ENCODE data around the gene PLEKHM1. TPM values are rescaled to one million over a fixed set of nuclear protein-coding genes. Genes with fewer than 3 reads are reported as not detected.

Gene PLEKHM1
- total RNA-seq, 1 donor = 62.5 TPM

GRCh38 chr17:45408611-45409421 lies 81.7 kb downstream of the PLEKHM1 start:
- Histone ChIP-seq H3K9me3 (ENCODE audit: low read depth, low read length) (no peaks in the 10 kb centered on the region), H3K4me3 (ENCODE audit: low read length) (peak overlapping the region; percentile 98), H3K4me1 (ENCODE audit: insufficient read depth, low read length) (peaks cover 74% of the 10 kb centered on the region), H3K27me3 (ENCODE audit: insufficient read depth, low read length) (no peaks in the 10 kb centered on the region)

GRCh38 chr17:45406107-45406506 lies 84.4 kb downstream of the PLEKHM1 start:
- Histone ChIP-seq H3K27me3 (ENCODE audit: insufficient read depth, low read length) (no peaks in the 10 kb centered on the region), H3K4me3 (ENCODE audit: low read length) (no peak overlapping the region), H3K4me1 (ENCODE audit: insufficient read depth, low read length) (peaks cover 46% of the 10 kb centered on the region), H3K9me3 (ENCODE audit: low read depth, low read length) (no peaks in the 10 kb centered on the region)

GRCh38 chr17:45405250-45406086 lies 85.1 kb downstream of the PLEKHM1 start:
- no peaks in the 10 kb centered on the region for H3K9me3 ChIP-seq (ENCODE audit: low read depth, low read length)
- H3K4me3 ChIP-seq (ENCODE audit: low read length) = no peak overlapping the region
- H3K27me3 ChIP-seq (ENCODE audit: insufficient read depth, low read length) = no peaks in the 10 kb centered on the region
- H3K4me1 ChIP-seq (ENCODE audit: insufficient read depth, low read length) = peaks cover 40% of the 10 kb centered on the region

GRCh38 chr17:45404870-45405249 lies 85.7 kb downstream of the PLEKHM1 start:
- no peak overlapping the region for H3K4me3 ChIP-seq (ENCODE audit: low read length)
- H3K9me3 ChIP-seq (ENCODE audit: low read depth, low read length) = no peaks in the 10 kb centered on the region

GRCh38 chr17:45403906-45404490 lies 86.5 kb downstream of the PLEKHM1 start:
- no peaks in the 10 kb centered on the region for H3K9me3 ChIP-seq (ENCODE audit: low read depth, low read length)
- H3K4me3 ChIP-seq (ENCODE audit: low read length) = no peak overlapping the region
- H3K27me3 ChIP-seq (ENCODE audit: insufficient read depth, low read length) = no peaks in the 10 kb centered on the region
- peaks cover 33% of the 10 kb centered on the region for H3K4me1 ChIP-seq (ENCODE audit: insufficient read depth, low read length)

More at GRCh38 chr17:45404870-45405249, 85.7 kb downstream of the PLEKHM1 start:
- Histone ChIP-seq H3K27me3 (ENCODE audit: insufficient read depth, low read length) (no peaks in the 10 kb centered on the region), H3K4me1 (ENCODE audit: insufficient read depth, low read length) (peaks cover 38% of the 10 kb centered on the region)

- Histone ChIP-seq H3K27me3 (ENCODE audit: insufficient read depth, low read length) (no peaks in the 10 kb centered on the region), H3K4me3 (ENCODE audit: low read length) (no peak overlapping the region), H3K4me1 (ENCODE audit: insufficient read depth, low read length) (peaks cover 22% of the 10 kb centered on the region), H3K9me3 (ENCODE audit: low read depth, low read length) (no peaks in the 10 kb centered on the region)
Measured at GRCh38 chr17:45402916-45403315, 87.6 kb downstream of the PLEKHM1 start.

GRCh38 chr17:45398800-45399199 lies 91.7 kb downstream of the PLEKHM1 start:
- H3K9me3 ChIP-seq (ENCODE audit: low read depth, low read length) = no peaks in the 10 kb centered on the region
- H3K27me3 ChIP-seq (ENCODE audit: insufficient read depth, low read length) = no peaks in the 10 kb centered on the region
- no peak overlapping the region for H3K4me3 ChIP-seq (ENCODE audit: low read length)
- H3K4me1 ChIP-seq (ENCODE audit: insufficient read depth, low read length) = no peaks in the 10 kb centered on the region

GRCh38 chr17:45397796-45398195 lies 92.7 kb downstream of the PLEKHM1 start:
- Histone ChIP-seq H3K27me3 (ENCODE audit: insufficient read depth, low read length) (no peaks in the 10 kb centered on the region), H3K4me3 (ENCODE audit: low read length) (no peak overlapping the region), H3K4me1 (ENCODE audit: insufficient read depth, low read length) (no peaks in the 10 kb centered on the region), H3K9me3 (ENCODE audit: low read depth, low read length) (no peaks in the 10 kb centered on the region)

- Histone ChIP-seq H3K4me1 (ENCODE audit: insufficient read depth, low read length) (no peaks in the 10 kb centered on the region), H3K4me3 (ENCODE audit: low read length) (no peak overlapping the region), H3K9me3 (ENCODE audit: low read depth, low read length) (no peaks in the 10 kb centered on the region), H3K27me3 (ENCODE audit: insufficient read depth, low read length) (no peaks in the 10 kb centered on the region)
Measured at GRCh38 chr17:45396496-45397205, 93.9 kb downstream of the PLEKHM1 start.

- Histone ChIP-seq H3K4me3 (ENCODE audit: low read length) (no peak overlapping the region), H3K4me1 (ENCODE audit: insufficient read depth, low read length) (no peaks in the 10 kb centered on the region), H3K27me3 (ENCODE audit: insufficient read depth, low read length) (no peaks in the 10 kb centered on the region), H3K9me3 (ENCODE audit: low read depth, low read length) (no peaks in the 10 kb centered on the region)
Measured at GRCh38 chr17:45395569-45396415, 94.7 kb downstream of the PLEKHM1 start.

- Histone ChIP-seq H3K4me1 (ENCODE audit: insufficient read depth, low read length) (no peaks in the 10 kb centered on the region), H3K9me3 (ENCODE audit: low read depth, low read length) (no peaks in the 10 kb centered on the region), H3K4me3 (ENCODE audit: low read length) (no peak overlapping the region), H3K27me3 (ENCODE audit: insufficient read depth, low read length) (no peaks in the 10 kb centered on the region)
Measured at GRCh38 chr17:45394913-45395568, 95.5 kb downstream of the PLEKHM1 start.

GRCh38 chr17:45394564-45394912 lies 96.0 kb downstream of the PLEKHM1 start:
- H3K9me3 ChIP-seq (ENCODE audit: low read depth, low read length) = no peaks in the 10 kb centered on the region
- H3K27me3 ChIP-seq (ENCODE audit: insufficient read depth, low read length) = no peaks in the 10 kb centered on the region

GRCh38 chr17:45394091-45394490 lies 96.4 kb downstream of the PLEKHM1 start:
- Histone ChIP-seq H3K9me3 (ENCODE audit: low read depth, low read length) (no peaks in the 10 kb centered on the region), H3K4me1 (ENCODE audit: insufficient read depth, low read length) (no peaks in the 10 kb centered on the region), H3K27me3 (ENCODE audit: insufficient read depth, low read length) (no peaks in the 10 kb centered on the region), H3K4me3 (ENCODE audit: low read length) (no peak overlapping the region)

More at GRCh38 chr17:45394564-45394912, 96.0 kb downstream of the PLEKHM1 start:
- no peak overlapping the region for H3K4me3 ChIP-seq (ENCODE audit: low read length)
- no peaks in the 10 kb centered on the region for H3K4me1 ChIP-seq (ENCODE audit: insufficient read depth, low read length)

- no peak overlapping the region for H3K4me3 ChIP-seq (ENCODE audit: low read length)
- no peaks in the 10 kb centered on the region for H3K9me3 ChIP-seq (ENCODE audit: low read depth, low read length)
- H3K27me3 ChIP-seq (ENCODE audit: insufficient read depth, low read length) = no peaks in the 10 kb centered on the region
- H3K4me1 ChIP-seq (ENCODE audit: insufficient read depth, low read length) = no peaks in the 10 kb centered on the region
Measured at GRCh38 chr17:45393411-45393810, 97.1 kb downstream of the PLEKHM1 start.

All from mononuclear cell (primary cell).